Stomach (tissue), 9 donors: ENCODE results near the gene A2M. TPM values are rescaled to one million over a fixed set of nuclear protein-coding genes. Genes with fewer than 3 reads are reported as not detected.
"Not testable (repeated sequence)": the region's sequence is repeated elsewhere in the genome, so short reads cannot be mapped to it uniquely, and the experiment has no call there.

Experiments
- DNase-seq, 2 donors: peaks; one replicate each; pipeline versions ENCODE4 v3.0.0 to v3.0.0-alpha.2; 2013 to 2019
- H3K27ac ChIP-seq, 5 donors: fragments of 200-600 bp in 4 of 5; sonication (generic) in 4 of 5; one replicate each; pipeline ENCODE4 v1.5.1; 2013 to 2019; ENCODE audit warnings: mild to moderate bottlenecking in 1 of 5, moderate library complexity in 1 of 5
- H3K27me3 ChIP-seq, 3 donors: fragments of 200-600 bp; sonication (generic); one replicate each; pipeline ENCODE4 v1.5.1; 2017 to 2019; ENCODE audit warnings: mixed run types in 1 of 3
- H3K36me3 ChIP-seq, 4 donors: fragments of 200-600 bp; sonication (generic); 1 replicate in 3 of 4; 2 replicates in 1 of 4; pipeline ENCODE4 v1.5.1; 2016 to 2019
- H3K4me1 ChIP-seq, 4 donors: fragments of 200-600 bp; sonication (generic); one replicate each; pipeline ENCODE4 v1.5.1; 2016 to 2019
- H3K4me3 ChIP-seq, 4 donors: fragments of 200-600 bp; sonication (generic) in 3 of 4; one replicate each; pipeline ENCODE4 v1.5.1; 2016 to 2019; ENCODE audit warnings: mild to moderate bottlenecking in 1 of 4
- H3K9me3 ChIP-seq, 4 donors: fragments of 200-600 bp; sonication (generic); one replicate each; pipeline ENCODE4 v1.5.1; 2016 to 2019
- EP300 ChIP-seq: sonication (generic); formaldehyde crosslinking; IDR thresholded peaks from one replicate; pipeline ENCODE4 v1.6.1; 2017; ENCODE audit warnings: antibody characterized with exemption
- POLR2A ChIP-seq, 4 donors: fragments of 450-650 bp; IDR thresholded peaks; one replicate each; pipeline ENCODE4 v1.6.1; 2016; ENCODE audit warnings: antibody characterized with exemption in 4 of 4, control low read depth in 2 of 4, mild to moderate bottlenecking in 1 of 4, moderate library complexity in 1 of 4
- POLR2AphosphoS5 ChIP-seq, 3 donors: sonication (generic); formaldehyde crosslinking; IDR thresholded peaks; one replicate each; pipeline ENCODE4 v1.6.1; 2016; ENCODE audit warnings: antibody characterized with exemption in 3 of 3
- WGBS, 5 donors: extraction: QIAGEN DNeasy Blood & Tissue Kit in 3 of 5; methylation state at CpG; one replicate each; pipeline versions ENCODE4 v1.1.5 to v1.1.7; 2013 to 2018; 5-methylcytosine and 5-hydroxymethylcytosine counted together
- intact Hi-C: fragments of 100-400 bp; cut with DNase I; formaldehyde crosslinking; loops from one replicate; pipeline ENCODE4 v1.15.1; 2023; ENCODE audit warnings: low total_unique reads
- polyA plus RNA-seq, 3 donors: library from polyadenylated mRNA; stranded (reverse); fragments of 200-250 nt; gene quantifications; one replicate each; pipeline ENCODE4 v1.2.3, GENCODE V29; 2013
- total RNA-seq, 5 donors: library from RNA; depleted of rRNA; stranded (reverse); fragments of >200 nt; gene quantifications; one replicate each; pipeline versions ENCODE4 v1.1.0 to v1.2.3, GENCODE V29; 2014 to 2016
- TF ChIP-seq, protein P1 (sequence below), 7 experiments: fragments of 450-650 bp in 4 of 7; fragments of 200-600 bp in 3 of 7; sonication (generic) in 3 of 7; IDR thresholded peaks; one replicate each; pipeline ENCODE4 v1.5.1; 2016 to 2019; ENCODE audit warnings: antibody characterized with exemption in 7 of 7, control low read depth in 2 of 7, mild to moderate bottlenecking in 1 of 7
- donor health status: healthy with polysubstance abuse.
- donor health status: Bipolar disorder and iron deficiency.
- donor health status: healthy.

The A2M gene
- total and polyA plus RNA-seq, 8 donors: 47.4 to 445 (median 133) TPM

DNA sequence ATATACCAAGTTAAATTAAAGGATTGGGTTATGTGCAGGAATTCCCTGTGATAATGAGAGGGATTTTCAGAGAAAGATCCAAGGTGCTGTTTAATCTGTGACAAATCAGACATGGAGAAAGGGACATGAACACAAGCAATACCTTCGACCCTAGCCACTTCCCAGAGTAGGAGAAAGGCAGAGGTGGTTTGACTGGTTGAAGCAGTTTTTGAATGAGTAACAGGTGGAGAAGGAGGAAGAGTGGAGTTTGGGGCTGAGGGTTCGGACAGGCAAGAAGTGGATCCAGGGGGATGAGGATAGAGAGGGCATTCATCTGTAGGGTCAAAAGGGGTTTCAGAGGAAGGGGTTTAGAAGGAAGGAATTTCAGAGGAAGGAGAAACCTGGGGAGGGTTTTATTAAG lies 27.4 kb upstream of the A2M start:
- Histone ChIP-seq H3K4me3 (no peak overlapping the region), H3K27me3 (no peaks in the 10 kb centered on the region), H3K9me3 (peaks cover 5 to 27% (median 12%) of the 10 kb centered on the region in 4 donors), H3K36me3 (no peaks in the 10 kb centered on the region), H3K4me1 (no peaks in the 10 kb centered on the region), H3K27ac (no peak overlapping the region)
- no peak for DNase-seq
- intact Hi-C loops: no loop called here
- TF ChIP-seq EP300: no peak
- TF ChIP-seq, protein P1, sequence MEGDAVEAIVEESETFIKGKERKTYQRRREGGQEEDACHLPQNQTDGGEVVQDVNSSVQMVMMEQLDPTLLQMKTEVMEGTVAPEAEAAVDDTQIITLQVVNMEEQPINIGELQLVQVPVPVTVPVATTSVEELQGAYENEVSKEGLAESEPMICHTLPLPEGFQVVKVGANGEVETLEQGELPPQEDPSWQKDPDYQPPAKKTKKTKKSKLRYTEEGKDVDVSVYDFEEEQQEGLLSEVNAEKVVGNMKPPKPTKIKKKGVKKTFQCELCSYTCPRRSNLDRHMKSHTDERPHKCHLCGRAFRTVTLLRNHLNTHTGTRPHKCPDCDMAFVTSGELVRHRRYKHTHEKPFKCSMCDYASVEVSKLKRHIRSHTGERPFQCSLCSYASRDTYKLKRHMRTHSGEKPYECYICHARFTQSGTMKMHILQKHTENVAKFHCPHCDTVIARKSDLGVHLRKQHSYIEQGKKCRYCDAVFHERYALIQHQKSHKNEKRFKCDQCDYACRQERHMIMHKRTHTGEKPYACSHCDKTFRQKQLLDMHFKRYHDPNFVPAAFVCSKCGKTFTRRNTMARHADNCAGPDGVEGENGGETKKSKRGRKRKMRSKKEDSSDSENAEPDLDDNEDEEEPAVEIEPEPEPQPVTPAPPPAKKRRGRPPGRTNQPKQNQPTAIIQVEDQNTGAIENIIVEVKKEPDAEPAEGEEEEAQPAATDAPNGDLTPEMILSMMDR (IDR thresholded peaks at IDR 0.05): no peak
- no peak for TF ChIP-seq POLR2A (IDR thresholded peaks at IDR 0.05)
- no peak for TF ChIP-seq POLR2AphosphoS5 (IDR thresholded peaks at IDR 0.05)
- WGBS, 5 donors: 36 to 67% (median 49%) methylated on average over 2 of the region's 2 CpGs

DNA sequence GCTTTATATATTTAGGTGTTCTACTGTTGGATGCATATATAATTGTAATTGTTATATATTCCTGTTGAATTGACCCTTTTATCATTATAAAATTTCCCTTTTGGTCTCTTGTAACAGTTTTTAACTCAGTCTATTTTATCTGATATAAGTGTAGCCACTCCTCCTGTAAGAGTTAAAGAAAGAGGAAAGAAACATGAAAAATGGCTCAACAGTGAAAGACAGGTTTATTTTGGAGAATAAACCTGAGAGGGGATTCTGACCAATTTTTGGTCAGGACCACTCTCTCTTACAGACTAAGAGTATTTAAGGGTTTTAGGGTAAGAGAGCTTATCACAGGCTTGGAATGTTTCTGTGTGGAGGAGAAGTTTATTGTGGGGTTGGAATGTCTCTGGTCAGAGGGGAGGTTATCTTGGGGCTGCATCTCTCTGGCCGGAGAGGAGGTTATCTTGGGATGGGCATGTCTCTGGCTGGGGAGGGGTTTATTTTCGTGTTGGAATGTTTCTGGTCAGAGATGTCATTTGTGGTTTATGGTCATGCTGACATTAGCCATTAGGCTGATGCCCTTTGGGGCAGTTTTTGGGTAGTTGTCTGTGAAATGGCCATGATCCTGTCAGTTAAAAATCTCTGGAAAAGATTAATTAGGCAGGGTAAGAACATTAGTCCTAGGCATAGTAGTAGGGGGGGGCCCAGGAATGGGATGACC lies 24.0 kb upstream of the A2M start:
- H3K9me3 ChIP-seq: peaks cover 5 to 19% (median 10%) of the 10 kb centered on the region in 4 donors
- H3K27me3 ChIP-seq, H3K4me3 ChIP-seq, H3K36me3 ChIP-seq, intact Hi-C loops, DNase-seq, H3K27ac ChIP-seq, H3K4me1 ChIP-seq: not testable (repeated sequence)
- WGBS, 5 donors: 48 to 66% (median 58%) methylated on average over 2 of the region's 2 CpGs

DNA sequence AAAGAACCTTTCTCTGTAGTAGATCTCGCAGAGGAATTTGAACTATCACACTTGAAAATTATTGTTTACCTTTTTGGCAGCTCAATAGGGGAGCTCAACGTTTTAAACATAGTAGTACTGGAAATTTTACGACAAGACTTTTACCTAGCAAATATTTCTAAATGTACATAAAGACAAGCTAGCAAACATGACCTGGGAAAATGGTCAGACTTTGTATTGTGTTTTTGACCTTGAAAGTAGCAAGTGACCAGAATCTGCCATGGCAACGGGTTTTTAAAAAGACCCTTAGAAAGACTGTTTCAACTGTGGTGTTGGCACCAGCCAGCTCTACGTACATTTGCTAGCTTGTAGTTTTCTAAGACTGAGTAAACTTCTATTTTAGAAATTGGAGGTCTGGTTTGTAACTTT lies 20.2 kb upstream of the A2M start:
- TF ChIP-seq, protein P1 (IDR thresholded peaks at IDR 0.05): no peak
- TF ChIP-seq EP300: no peak
- TF ChIP-seq POLR2AphosphoS5 (IDR thresholded peaks at IDR 0.05): no peak
- TF ChIP-seq POLR2A (IDR thresholded peaks at IDR 0.05): no peak
- Histone ChIP-seq H3K9me3 (peaks cover 0 to 5% (median 0%) of the 10 kb centered on the region in 4 donors), H3K36me3 (no peaks in the 10 kb centered on the region), H3K27me3 (no peaks in the 10 kb centered on the region), H3K4me1 (peaks cover 0 to 8% (median 3%) of the 10 kb centered on the region in 4 donors), H3K4me3 (no peak overlapping the region), H3K27ac (no peak overlapping the region)
- 27 to 54% (median 38%) methylated on average over 5 of the region's 5 CpGs for WGBS, 5 donors
- no peak for DNase-seq
- intact Hi-C loops: no loop called here

DNA sequence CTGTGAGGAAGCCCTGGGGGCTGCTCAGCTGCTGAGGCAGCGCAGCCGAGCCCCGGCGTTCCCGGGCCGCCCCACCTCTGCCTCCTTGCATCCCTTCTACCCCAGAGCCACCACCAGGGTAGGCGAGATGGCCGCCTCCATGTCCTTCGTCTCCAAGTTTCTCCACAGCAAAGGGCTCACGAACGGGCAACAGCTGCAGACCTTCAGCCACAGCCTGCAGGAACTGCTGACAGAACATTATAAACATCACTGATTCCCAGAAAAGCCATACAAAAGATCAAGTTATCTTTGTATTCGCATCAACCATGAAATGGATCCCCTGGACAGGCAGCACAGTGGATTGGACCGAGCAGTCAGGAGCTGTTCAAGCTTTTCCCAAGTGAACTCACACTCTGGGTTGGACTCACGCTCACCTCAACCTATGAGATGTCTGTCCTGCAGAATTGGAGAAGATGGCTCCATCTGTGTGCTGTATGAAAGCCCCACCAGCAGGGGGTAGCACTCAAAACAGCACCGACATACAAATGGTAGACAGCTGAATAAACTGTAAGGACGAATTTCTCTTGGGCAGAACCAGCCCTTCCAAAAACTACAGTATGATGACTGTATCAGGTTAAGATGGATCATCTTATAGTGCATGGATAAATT lies 19.4 kb upstream of the A2M start:
- 67 to 84% (median 79%) methylated on average over 9 to 16 of the region's 16 CpGs for WGBS, 5 donors
- intact Hi-C loops: no loop called here
- Histone ChIP-seq H3K36me3 (no peaks in the 10 kb centered on the region), H3K27me3 (no peaks in the 10 kb centered on the region), H3K27ac (peak overlapping the region in 3 of 5 donors; percentile 41 to 64 (median 63)), H3K9me3 (peaks cover 0 to 5% (median 0%) of the 10 kb centered on the region in 4 donors), H3K4me1 (peaks cover 0 to 8% (median 3%) of the 10 kb centered on the region in 4 donors), H3K4me3 (peak overlapping the region in 1 of 4 donors; percentile 12)
- TF ChIP-seq POLR2A (IDR thresholded peaks at IDR 0.05) (no peak), EP300 (no peak), POLR2AphosphoS5 (IDR thresholded peaks at IDR 0.05) (peak in 1 of 3 donors; percentile 25)
- TF ChIP-seq, protein P1 (IDR thresholded peaks at IDR 0.05): peak in 1 of 7 experiments; percentile 9
- DNase-seq: peak in 1 of 2 donors; percentile 58
